Measurements from ENCODE around the gene LZTFL1.

Gene LZTFL1

DNA sequence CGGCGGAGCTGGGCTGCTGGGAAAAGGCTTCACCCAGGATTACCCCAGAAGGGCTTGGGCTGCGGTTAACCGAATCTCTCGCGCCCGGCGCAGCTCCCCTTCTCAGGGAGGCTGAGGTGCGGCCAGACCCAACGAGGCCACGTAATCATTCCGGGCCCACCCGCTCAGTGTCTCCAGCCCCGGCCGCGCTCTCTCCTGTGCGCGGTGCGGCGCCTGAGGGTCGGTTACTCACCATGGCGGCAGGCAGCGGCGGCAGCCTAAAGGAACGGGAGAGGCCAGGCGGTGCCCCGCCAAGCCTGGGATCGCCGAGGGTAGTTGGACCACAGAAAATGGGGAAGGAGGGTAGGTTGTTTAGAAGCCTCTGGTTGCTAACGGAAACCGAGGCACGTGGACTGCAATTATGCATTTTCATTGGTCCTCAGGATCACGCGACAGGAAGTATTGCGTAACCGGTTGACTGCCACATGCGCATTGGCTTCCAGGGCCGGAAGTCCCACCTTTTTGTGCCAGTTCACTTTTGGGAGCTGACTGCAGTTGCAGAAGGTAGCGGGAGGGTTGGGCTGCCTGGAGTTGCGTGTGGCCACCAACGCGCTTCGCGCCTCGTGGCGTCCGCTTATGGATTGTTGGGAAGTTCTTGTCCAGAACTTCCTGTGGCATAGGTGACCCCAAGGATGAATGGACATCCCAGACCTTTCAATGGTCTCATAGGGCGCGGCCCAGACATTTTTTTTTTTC, at the start of gene LZTFL1:
LZTFL1 (minus strand) TSS at position 363 of the 735 bp plus-strand sequence; CDS start at position 235, 128 bp downstream.
- peak within 1 kb of the TSS; percentile 36 for H3K27ac ChIP-seq

DNA sequence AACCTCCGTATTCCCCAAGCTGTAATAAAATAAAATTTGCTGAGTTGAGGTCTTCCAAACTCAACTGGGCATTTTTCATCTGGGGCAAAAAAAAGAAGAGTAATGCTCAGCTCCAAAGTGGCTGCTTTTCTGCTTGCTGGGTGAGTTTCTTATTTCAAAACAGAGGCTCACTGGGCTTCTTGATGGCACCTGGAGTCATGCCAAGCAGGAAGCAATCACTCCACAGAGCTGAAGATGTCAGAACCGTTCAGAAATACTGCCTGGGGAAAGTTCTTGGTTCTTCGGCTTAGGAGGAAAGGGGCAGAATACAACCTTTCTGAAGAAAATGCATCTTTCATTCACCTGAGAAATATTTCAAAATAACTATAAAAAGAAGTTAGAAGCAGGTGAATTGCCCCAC, 48.5 kb upstream of the LZTFL1 start:
- H3K27ac ChIP-seq, result no peak overlapping the region
- TF ChIP-seq CTCF (conservative IDR thresholded peaks at IDR 0.05) (no peak), ZFX (IDR thresholded peaks at IDR 0.05) (no peak)

More for the DNA sequence above, at the start of gene LZTFL1:
- 0 out of 2 replicates have a peak, but pooled peaks have one; percentile 29 for TF ChIP-seq ZFX (IDR thresholded peaks at IDR 0.05)
- TF ChIP-seq CTCF (conservative IDR thresholded peaks at IDR 0.05), result no peak

DNA sequence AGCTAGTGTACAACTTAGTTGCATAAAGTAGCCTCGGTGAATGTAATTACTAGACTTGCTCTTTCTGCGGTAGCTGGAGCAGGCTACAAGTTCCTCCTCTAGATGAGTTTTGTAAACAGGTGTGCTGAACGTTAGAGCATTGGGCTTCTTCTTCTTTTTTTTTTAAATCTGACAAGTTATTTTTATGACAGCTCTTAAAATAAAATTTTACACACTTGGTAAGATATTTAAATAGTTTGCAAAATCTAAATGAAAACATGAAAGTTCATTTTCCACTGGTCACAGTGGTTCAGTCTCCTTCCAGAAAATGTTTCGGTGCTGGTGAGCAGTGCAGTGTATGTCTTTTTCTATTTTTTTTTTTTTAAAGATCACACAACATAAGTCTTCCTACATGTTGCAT, 47.4 kb upstream of the LZTFL1 start:
- TF ChIP-seq ZFX (IDR thresholded peaks at IDR 0.05), result no peak
- no peak for TF ChIP-seq CTCF (conservative IDR thresholded peaks at IDR 0.05)
- H3K27ac ChIP-seq, result no peak overlapping the region

DNA sequence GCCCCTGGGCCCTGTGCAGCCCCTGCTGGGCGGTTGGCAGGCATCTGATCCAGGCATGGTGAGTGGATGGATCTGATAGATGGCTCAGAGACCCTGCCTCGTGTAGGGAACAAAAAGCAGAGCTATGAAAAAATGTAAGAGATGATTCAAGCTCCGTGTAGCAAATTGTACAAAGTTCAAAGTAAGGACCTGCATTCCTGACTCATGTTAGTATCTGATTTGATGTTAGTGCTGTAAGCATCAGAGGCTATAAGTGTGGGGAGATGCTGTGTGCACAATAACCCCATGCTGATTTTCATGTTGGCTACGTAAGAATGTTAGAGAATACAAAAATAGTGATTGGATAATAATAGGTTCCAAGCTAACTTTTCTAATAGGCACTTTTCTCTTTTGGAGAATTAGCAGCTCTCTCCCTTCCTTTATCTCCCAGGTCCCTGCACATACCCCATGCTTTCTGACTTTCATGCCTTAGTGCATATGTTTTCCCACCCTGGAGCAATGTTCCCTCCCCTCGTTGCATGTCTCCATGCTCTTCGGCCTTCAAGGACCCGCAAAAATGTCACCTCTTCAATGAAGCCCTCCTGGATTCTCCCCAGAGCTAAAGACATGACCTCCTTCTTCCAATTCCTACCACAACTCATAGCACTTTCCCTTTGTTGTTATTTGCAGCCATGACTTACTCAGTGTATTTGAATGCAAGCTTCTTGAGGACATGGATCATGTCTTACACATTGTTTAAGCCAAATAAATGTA, 46.0 kb upstream of the LZTFL1 start:
- no peak overlapping the region for H3K27ac ChIP-seq
- no peak for TF ChIP-seq CTCF (conservative IDR thresholded peaks at IDR 0.05)
- no peak for TF ChIP-seq ZFX (IDR thresholded peaks at IDR 0.05)

DNA sequence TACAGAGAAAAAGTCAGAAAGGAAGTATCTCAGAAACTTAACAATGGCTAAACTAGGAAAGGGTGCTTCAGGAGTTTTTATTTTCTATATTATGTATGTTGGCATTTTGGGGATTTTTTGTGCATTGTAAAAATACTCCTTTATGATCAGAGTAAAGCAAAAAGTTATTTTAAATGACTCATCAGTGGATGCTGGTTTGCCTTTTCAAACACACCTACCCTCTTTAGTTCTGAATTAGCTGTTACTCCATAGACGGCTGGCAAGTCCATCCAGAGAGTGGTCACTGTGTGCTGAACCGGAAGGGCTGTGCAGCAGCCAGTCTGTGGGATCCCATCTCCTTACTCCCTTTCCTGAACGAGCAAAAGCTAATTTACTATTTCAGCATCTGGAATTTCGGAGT, 45.4 kb upstream of the LZTFL1 start:
- no peak overlapping the region for H3K27ac ChIP-seq
- TF ChIP-seq CTCF (conservative IDR thresholded peaks at IDR 0.05) (no peak), ZFX (IDR thresholded peaks at IDR 0.05) (no peak)

GRCh38 chr3:45885979-45886705, 44.2 kb upstream of the LZTFL1 start, which contains the start of gene CCR9:
Gene CCR9 (plus strand): TSS chr3:45886543. CDS start chr3:45894934, 8,391 bp downstream.
- no peak within 1 kb of the TSS for H3K27ac ChIP-seq
- no peak for TF ChIP-seq CTCF (conservative IDR thresholded peaks at IDR 0.05)
- TF ChIP-seq ZFX (IDR thresholded peaks at IDR 0.05), result no peak
